Measurements from ENCODE around the gene DYNC2H1. TPM values are rescaled to one million over a fixed set of nuclear protein-coding genes. Genes with fewer than 3 reads are reported as not detected.
"Not testable (repeated sequence)": the region's sequence is repeated elsewhere in the genome, so short reads cannot be mapped to it uniquely, and the experiment has no call there.

DYNC2H1 gene
- total RNA-seq, 1 donor from 2014 or later: 94.1 TPM

DNA sequence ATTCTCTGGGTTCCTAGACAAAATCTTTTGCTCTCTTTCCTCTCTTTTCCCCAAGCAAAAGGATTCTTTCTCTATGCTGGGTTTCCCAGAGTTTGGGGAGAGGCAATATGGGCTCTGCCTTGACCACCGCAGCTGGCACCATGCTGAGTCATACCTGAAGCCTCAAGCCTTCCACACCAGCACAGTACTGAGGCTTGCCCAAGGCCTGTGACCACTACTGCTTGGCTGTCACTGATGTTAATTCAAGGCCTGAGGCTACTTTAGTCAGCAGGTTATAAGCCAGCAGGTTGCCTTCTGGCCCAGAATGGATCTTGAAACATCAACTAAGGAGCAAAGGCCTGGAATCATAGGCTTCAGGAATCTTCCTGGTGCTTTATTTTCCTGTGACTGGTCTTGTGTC lies 185.3 kb downstream of the DYNC2H1 start:
- DNase-seq: no peak

DNA sequence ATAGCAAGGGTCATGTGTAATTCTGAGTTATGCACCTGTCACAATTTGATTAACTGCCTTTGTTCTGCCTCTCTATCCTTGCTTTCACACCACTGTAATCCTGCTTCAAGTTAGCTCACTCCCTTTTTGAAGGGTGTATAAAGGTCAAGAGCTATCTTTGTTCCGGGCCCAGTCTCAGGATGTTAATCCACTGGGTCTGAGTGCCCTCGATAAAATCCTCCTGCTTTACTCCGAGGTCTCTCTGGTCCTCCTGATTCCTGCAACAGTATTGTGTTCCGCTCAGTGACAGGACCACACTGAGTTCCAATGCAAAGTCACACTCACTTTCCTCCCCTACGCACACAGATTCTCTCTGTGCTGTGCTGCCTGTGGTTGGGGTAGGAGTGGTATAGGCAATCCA lies 186.5 kb downstream of the DYNC2H1 start:
- DNase-seq: no peak

DNA sequence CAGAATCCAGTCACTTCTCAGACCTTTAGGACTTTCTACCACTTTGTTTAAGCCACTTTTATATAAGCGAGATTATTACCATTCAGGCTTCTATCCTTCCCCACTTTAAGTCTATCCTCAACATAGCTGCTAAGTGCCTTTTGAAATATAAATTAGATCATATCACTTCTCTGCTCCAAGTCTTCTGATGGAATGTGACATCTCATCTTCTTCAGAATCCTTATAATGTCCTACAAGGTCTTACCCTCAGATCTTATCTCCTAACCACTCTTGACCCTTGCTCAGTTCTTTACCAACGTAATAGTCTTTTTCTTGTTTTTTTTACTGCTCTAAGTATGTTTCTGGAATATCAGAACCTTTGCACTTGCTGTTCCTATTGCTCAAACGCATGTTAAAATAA lies 188.7 kb downstream of the DYNC2H1 start:
- no peak for DNase-seq

DNA sequence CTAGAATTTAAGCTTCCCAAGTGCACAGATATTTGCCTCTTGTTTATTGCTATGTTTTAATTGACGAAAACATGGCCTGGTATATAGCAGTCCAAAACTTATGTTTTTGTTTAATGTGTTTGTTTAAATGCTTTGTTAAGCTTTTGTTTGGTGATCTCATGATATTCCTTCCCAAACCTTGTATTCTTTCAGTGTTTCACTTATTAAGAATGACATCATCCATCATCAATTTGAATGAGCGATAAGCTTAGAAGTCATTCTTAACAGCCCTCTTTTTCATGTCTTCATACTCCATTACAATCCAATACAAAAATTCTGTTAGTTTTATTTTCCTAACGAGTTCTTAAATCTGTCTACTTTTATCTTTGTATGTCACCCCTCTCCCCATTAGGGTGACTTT lies 206.0 kb downstream of the DYNC2H1 start:
- no peak for DNase-seq

DNA sequence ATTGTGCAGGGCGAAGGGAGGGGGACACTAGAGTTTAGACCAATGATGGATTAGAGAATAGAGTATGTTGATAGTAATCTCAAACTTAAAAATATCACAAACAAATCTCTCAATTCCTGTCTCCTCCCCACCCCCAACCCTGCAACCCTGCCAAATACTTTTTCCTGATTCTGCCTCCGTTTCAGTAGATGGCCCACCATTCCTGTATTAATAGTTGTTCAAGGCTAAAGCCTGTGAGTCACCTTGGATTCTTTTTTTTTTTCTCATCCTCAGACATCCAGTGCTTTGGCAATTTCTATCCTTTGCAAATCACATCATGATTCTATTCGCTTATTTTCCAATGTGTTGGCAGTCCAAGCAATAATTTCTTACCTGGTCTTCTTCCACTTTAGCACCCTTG lies 207.9 kb downstream of the DYNC2H1 start:
- no peak for DNase-seq

DNA sequence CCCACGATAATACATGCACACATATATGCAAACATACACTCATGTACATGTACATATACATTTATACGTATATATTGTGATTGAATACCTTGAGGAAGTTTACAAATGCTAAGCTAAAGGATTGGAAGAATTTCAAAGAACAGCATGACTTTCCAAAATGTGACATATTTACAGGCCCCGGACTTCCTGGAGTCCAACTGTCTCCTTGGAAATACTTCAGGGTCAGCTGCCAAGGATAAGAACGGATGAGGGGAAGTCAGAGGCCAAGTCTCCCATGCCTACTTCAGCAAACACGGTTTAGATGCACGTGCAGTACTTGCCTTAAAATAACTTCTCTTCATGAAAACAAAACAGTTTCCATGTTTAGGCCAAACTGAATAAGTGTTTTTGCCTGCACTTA lies 213.6 kb downstream of the DYNC2H1 start:
- no peak for DNase-seq

DNA sequence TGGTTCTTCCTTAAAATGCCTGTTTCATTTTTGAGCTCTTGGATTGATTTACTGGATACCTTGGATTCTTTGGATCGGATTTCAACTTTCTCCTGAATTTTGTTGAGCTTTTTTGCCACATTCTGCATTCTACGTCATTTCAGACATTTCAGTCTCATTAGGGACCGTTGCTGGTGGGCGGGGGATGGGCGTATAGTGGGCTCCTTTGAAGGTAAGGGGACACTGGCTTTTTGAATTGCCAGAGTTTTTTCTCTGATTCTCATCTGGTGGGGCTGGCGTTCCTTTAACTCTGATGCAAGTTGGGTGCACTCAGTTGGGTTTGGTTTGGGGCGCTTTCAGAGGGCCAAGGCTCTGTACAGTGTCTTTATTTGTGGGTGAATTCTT lies 216.5 kb downstream of the DYNC2H1 start:
- no peak for DNase-seq

DNA sequence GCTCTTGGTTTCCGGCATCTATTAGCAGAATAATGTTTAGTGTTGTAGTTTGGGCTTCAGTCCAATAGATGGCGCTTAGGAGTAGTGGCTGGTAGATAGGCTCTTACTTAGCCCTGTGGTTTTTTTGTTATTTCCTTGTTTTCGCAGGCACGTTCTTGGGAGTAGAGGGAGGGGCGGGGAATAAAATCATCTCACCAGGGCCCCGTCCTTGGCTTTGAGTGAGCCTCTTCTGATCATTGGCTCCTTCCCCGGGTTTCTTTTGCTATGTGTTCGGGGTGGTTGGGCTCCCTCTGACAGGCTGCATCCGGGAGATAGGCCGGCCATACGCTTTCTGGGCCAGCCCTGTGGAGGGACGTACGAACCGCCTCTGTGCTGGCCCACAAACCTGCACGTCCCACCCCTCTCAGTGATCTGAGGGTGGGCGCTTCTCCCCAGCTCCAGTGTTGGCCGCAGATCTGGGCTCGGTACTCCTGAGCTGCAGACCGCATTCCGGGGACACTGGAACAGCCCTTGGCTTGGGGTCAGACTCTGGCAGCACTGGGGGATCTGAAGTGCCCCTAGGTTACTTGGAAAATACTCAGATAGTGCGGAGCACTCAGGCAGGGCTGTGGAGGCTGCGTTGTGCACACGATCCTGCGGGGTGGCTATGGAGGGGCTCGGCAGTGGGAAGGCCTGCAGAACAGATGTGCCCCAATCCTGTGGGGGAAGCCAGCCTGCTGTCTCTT lies 217.0 kb downstream of the DYNC2H1 start:
- DNase-seq: no peak

DNA sequence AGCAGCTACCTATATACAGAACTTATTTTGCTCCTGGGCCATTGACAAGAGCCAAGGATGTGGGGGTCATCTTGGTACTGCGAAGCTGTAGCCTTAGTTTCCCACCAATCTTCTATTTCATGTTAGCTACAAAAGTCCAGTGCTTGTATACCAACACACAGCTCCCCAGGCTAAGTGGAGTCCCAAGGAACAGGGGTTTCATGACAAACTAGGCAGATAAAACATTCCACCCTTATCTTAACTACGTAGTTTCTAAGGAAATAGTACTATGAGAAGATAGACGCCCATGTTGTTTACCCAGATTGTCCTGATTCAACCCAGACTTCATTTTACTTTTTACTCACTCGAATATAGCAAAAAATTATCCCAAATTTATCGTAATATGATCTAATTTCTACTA lies 218.5 kb downstream of the DYNC2H1 start:
- DNase-seq: no peak

DNA sequence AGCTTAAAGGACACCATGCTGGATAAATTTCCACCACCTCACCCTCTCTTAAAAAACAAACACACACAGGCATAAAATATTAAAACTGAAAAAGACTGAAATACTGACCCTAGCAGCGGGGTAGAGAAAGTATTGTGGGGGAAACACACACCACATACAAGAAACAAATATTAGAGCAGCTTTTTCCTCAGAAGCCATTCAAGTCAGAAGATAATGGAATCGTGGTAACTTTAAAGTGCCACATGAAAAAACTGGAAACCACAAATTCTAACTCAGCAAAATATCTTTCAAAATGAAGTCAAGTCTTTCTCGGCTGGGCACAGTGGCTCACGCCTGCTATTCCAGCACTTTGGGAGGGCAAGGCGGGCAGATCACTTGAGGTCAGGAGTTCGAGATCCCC lies 223.2 kb downstream of the DYNC2H1 start:
- DNase-seq: no peak

DNA sequence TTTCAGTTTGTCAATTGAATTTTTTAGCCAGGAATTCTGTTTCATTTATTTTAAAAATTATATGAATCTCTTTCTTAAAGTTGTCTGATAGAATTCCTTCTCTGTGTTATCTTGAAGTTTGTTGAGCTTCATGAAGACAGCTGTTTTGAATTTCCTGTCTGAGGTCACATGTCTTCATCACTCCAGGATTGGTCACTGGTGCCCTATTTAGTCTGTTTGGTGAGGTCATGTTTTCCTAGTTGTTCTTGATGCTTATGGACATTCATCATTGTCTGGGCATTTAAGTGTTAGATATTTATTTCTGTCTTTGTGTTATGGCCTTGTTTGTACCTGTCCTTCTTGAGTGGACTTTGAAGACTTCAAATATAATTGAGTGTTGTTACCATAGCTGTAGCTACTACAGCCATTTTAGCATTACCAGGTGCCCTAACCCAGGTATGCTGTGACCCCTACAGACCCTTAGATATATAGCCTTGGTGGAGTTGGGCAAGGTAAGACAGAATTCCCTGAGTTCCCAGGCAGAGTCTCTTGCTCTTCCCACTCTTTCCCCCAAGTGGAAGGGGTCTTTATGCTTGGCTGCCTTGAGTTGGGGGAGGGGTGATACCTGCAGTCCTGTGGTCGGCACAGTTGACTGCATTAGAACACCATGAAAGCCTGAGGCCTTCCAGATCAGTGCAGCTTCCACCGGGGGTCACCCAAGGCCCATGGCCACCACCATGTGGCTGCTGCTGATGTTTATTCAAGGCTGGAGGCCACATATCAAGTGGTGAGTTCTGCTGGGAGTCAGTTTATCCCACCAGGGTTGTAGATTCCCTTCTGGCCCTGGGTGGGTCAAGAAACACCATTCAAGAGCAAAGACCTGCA lies 229.6 kb downstream of the DYNC2H1 start:
- no peak for DNase-seq

DNA sequence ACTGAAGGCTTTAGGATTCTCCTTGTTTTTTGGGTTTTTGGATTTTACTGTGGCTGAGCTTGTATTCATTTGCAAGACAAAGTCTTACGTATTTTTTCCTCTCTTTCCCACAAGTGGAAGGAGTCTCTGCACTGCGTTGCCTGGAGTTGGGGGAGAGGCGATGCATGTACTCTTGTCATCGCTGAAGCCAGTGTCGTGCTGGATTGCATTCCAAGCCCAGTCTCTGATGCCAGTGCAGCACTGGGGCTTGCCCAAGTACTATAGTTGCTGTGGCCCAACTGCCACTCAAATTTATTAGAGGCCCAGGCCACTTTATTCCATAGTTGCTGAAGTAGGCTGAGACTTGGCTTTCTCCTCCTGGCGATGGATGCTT lies 230.2 kb downstream of the DYNC2H1 start:
- no peak for DNase-seq

DNA sequence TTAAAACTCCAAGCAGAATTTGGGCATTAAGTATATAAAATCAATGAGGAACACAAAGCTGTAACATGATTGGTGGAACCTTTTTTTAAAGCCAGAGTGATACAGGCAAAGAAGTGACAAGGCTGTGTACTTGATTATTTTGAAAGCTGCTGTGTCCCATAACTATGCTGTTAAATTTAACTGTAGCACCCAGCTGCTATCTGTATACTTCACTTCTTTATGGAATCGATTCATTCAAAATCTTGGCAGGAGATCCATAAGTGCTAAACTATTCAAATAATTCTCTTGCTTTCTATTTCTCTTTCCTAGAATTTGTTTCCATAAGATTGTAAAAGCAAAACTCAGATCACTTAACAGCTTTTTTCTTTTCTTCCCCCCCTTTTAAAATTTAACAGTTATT lies 231.7 kb downstream of the DYNC2H1 start:
- DNase-seq: no peak

DNA sequence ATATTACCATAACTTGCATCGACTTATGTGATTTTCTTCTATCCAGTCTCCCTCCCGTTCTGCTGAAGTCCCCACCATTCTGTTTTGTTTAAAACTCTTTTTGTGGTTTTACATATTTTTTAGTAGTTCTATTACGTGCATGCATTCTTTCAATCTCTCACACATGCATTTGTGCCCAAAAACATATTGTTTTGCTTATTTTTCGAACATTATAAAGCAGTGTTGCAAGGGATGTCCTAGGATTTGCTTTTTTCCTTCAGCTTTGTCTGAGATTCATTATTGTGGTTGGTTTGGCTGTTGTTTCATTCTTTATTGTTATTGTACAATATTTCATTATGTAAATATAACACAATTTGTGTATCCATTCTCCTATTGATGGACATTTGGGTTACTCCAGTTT lies 235.7 kb downstream of the DYNC2H1 start:
- DNase-seq: no peak

DNA sequence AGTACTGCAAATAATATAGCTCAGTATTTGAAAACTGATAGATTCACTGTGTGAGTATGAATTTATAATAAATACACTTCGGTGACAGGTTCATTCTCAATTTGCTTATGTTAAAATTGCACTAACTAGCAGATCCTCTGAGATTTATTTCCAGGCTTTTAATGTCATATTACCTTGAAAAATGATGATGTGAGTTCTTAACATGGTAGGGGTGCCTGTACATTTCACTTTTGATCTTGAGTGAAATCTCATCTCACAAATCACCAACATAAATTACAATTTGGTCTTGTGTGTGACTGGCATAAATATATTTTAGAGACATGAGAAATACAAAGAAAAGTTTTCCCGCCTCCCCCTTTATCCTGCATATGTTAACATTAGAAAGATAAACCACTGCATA lies 240.4 kb downstream of the DYNC2H1 start:
- DNase-seq: no peak

DNA sequence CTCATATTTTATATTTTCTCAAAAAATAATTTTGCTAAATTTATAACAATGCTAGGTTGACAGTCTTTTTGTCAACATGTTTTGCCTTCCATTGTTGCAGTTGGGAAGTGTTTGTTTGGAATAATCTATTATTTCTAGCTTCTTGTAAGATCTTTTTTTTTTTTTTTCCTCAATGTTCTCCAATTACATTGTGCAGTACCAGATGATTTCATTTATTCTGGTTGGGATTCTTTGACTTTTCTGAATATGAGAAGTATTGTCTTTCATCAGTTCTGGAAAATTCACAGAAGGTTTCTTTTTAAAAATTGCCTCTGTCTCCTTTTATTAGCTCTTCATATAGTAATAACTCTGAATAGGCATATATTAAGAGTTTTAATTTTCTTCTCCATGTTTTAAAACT lies 245.4 kb downstream of the DYNC2H1 start:
- no peak for DNase-seq

DNA sequence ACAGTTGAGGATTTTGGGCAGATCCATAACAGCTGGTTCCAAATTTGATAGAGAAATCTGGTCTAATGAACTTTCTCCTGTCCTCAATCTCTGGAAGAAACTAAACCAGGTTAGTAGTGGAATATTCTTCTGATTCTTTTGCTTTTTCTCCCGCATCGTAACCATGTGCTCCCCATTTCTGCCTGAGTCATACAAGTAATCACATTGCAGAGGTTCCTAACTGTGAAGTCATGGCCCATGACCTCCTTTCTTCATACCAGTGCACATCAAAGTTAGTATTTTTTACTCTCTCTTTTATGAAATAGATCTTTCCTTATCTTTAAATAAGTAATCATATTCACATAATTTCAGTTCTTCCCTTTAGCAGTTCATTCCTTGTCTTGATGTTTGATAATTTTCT lies 249.0 kb downstream of the DYNC2H1 start:
- DNase-seq: no peak

DNA sequence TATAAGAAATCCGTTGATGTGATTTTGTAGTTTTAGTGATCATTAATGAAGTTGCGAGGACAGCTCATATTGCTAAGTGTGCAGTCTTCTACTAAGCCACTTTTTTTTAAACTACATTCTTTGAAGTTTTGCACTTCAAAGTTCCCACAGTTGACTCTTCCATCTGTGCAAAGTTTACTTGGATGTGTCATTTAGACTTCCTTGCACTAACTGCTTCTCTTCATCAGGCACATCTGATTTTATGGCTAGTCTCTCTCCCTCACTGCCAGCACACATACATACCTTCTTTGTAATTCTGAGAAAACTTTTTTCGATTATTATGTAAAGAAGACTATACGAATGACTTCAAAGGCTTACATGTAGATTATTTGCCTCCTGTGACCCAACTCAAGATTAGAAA lies 250.0 kb downstream of the DYNC2H1 start:
- DNase-seq: no peak

DNA sequence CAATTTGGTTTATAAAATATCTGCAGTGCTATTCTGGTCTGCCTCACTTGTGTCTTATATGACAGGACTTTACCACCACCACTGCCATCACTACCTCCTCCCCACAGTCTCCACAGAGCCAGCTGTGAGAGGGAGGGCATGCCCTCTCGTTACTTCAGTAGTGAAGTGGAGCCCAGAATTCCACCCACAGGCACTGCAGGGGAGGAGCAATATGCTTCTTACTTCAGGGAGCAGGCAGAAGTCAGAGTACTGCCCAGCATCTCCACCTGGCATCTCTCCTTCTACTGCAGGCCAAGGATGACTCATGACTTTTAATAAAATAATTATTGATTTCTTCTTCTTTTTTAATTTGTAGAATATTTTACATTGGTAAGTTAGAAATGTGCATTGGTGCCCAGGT lies 255.5 kb downstream of the DYNC2H1 start:
- DNase-seq: no peak

DNA sequence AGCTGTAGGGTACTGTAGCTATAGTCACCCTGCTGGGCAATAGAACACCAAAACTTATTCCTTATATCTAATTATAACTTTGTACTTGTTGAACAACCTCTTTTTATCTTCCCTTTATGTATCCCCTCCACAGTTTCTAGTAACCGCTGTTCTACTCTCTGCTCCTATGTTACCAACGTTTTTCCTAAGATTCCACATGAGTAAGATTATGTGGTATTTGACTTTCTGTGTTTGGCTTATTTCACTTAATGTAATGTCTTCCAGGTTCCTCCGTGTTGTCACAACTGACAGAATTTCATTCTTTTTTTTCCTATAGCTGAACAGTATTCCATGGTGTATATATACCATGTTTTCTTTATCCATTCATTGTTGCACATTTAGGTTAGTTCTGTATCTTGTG lies 258.4 kb downstream of the DYNC2H1 start:
- DNase-seq: no peak

DNA sequence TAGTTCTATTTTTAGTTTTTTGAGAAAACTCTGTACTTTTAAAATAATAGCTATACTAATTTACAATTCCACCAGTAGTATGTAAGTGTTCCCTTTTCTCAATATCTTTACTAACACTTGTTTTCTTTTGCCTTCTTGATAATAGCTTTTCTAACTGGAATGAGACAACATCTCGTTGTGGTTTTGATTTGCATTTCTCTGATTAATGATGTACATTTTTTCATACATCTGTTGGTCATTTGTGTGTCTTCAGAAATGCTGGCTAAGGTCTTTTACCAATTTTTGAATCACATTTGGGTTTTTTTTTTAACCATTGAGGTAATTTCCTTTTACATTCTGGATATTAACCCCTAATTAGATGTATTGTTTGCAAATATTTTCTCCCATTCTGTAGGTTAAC lies 258.9 kb downstream of the DYNC2H1 start:
- no peak for DNase-seq

DNA sequence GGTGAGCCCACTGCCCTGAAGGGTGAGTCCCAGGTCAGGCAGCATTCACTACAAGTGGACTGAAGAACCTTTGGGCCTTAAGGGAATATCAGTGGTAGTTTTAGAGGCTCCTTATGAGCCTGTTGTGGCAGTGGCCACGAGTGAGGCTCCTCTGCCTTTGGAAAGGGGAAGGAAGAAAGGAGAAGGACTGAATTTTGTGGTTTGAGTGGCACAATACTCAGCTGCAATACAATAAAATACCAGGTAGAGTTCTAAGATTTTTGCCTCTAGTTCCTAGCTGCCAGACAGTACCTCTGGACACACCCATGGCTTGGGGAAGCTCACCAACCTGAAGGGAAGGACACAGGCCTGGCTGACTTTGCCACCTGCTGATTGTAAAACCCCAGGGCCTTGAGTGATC lies 260.9 kb downstream of the DYNC2H1 start:
- DNase-seq: no peak

DNA sequence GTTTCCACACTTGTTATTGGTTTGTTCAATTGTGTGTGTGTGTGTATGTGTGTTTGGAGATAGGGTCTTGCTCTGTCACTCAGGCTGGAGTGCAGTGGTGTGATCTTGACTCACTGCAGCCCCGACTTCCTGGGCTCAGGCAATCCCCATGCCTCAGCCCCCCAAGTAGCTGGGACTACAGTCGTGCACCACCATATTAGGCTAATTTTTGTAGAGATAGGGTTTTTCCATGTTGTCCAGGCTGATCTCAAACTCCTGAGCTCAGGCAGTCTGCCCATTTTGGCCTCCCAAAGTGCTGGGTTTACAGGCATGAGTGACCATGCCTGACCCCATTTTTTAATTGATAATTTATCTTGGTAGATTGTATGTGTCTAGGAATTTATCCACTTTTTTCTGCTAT lies 263.7 kb downstream of the DYNC2H1 start:
- no peak for DNase-seq

DNA sequence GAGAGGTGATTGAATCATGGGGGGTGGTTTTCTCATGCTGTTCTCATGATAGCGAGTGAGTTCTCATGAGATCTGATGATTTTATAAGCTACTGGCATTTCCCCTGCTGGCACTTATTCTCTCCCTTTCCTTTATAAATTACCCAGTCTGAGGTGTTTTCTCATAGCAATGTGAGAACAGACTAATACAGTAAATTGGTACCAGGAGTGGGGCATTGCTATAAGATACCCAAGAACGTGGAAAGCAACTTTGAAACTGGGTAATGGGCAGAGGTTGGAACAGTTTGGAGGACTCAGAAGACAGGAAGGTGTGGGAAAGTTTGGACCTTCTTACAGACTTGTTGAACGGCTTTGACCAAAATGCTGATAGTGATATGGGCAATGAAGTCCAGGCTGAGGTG lies 265.0 kb downstream of the DYNC2H1 start:
- not testable (repeated sequence) for DNase-seq
